HAP-1 (cell line): ENCODE results near the gene ZNF296.

Experiments used
- DNase-seq, 2 experiments: peaks; one replicate each; pipeline ENCODE4 v3.0.0-alpha.2; 2016 to 2020; ENCODE audit warnings: low spot score in 2 of 2
- H3K27me3 ChIP-seq: fragments of 250-450 bp; sonication (Bioruptor Pico); 2 replicates; pipeline ENCODE4 v1.5.1; 2020; ENCODE audit warnings: low read depth, mild to moderate bottlenecking, moderate library complexity
- H3K36me3 ChIP-seq: fragments of 250-450 bp; sonication (Bioruptor Pico); replicated peaks from 2 replicates; pipeline ENCODE4 v1.5.1; 2020; ENCODE audit warnings: mild to moderate bottlenecking
- H3K4me1 ChIP-seq: fragments of 250-450 bp; sonication (Bioruptor Pico); 2 replicates; pipeline ENCODE4 v1.5.1; 2020; ENCODE audit warnings: mild to moderate bottlenecking
- H3K4me3 ChIP-seq: fragments of 250-450 bp; sonication (Bioruptor Pico); 2 replicates; pipeline ENCODE4 v1.5.1; 2020; ENCODE audit warnings: mild to moderate bottlenecking, moderate library complexity
- H3K9me3 ChIP-seq: fragments of 250-450 bp; sonication (Bioruptor Pico); 2 replicates; pipeline ENCODE4 v1.5.1; 2020; ENCODE audit warnings: mild to moderate bottlenecking, moderate library complexity
- in situ Hi-C: fragments of 300-500 bp; cut with MboI; formaldehyde crosslinking; loops from 3 replicates; pipeline ENCODE4 v1.14.3; 2020; ENCODE audit warnings: low sequenced_read_pairs, inconsistent platforms, mixed read lengths

ZNF296 gene

DNA sequence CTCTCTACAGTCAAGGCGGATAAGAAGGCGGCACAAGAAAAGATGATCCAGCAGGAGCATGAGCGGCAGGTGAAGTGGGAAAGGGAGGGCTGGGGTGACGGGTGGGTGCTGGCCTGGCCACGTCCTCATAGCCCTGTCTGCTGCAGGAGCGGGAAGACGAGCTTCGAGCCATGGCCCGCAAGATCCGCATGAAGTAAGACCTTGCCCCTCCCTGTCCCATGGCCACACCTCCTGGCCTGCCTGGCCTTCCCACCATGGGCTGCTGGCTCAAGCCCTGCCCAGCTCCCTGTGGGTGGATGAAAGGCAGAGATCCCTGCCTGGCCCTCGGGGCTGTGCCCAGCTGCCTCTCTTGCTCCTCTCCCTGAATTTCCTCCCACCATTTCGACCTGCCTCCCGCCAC lies 7.2 kb downstream of the ZNF296 start:
- no peaks in the 10 kb centered on the region for H3K9me3 ChIP-seq
- DNase-seq = peak in 1 of 2 experiments; percentile 43
- peaks cover 57% of the 10 kb centered on the region for H3K36me3 ChIP-seq
- H3K4me3 ChIP-seq = no peak overlapping the region
- in situ Hi-C loops = no loop called here
- no peaks in the 10 kb centered on the region for H3K4me1 ChIP-seq
- no peaks in the 10 kb centered on the region for H3K27me3 ChIP-seq

DNA sequence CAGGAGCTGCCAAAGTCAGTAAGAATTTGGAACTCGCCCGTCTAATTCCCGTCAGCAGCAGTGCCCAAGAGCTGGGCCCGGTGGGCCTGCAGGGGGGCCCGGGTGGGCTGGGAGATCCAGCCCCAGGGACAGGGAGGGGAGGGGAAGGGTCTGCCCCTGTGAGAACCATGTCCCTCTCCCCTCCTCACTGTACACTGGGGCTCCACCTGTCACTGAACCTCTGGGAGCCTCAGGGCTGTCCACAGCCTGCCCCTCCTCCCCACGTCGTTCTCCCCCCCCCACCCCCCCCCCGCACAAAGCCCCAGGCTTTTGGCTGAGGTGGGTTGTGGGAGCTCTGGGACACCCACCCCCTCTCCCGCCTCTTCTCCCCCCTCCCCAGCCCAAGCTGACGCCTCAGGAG lies 8.2 kb downstream of the ZNF296 start:
- H3K4me1 ChIP-seq = no peaks in the 10 kb centered on the region
- H3K36me3 ChIP-seq = peaks cover 64% of the 10 kb centered on the region
- in situ Hi-C loops = no loop called here
- no peaks in the 10 kb centered on the region for H3K27me3 ChIP-seq
- no peak overlapping the region for H3K4me3 ChIP-seq
- no peak for DNase-seq
- H3K9me3 ChIP-seq = no peaks in the 10 kb centered on the region

GRCh38 chr19:45066921-45067661 lies 9.2 kb downstream of the ZNF296 start:
- Histone ChIP-seq H3K4me1 (no peaks in the 10 kb centered on the region), H3K4me3 (no peak overlapping the region), H3K36me3 (peaks cover 63% of the 10 kb centered on the region), H3K27me3 (no peaks in the 10 kb centered on the region), H3K9me3 (no peaks in the 10 kb centered on the region)
- no peak for DNase-seq
- in situ Hi-C loops = no loop called here

- in situ Hi-C loops = no loop called here
Measured at GRCh38 chr19:45063851-45064801, 12.2 kb downstream of the ZNF296 start.

GRCh38 chr19:45061965-45062364 lies 14.3 kb downstream of the ZNF296 start:
- Histone ChIP-seq H3K4me3 (no peak overlapping the region), H3K36me3 (peaks cover 74% of the 10 kb centered on the region), H3K27me3 (no peaks in the 10 kb centered on the region), H3K9me3 (no peaks in the 10 kb centered on the region), H3K4me1 (no peaks in the 10 kb centered on the region)
- in situ Hi-C loops = no loop called here
- DNase-seq = no peak

More at GRCh38 chr19:45063851-45064801, 12.2 kb downstream of the ZNF296 start:
- H3K4me3 ChIP-seq = no peak overlapping the region
- H3K36me3 ChIP-seq = peaks cover 64% of the 10 kb centered on the region
- no peaks in the 10 kb centered on the region for H3K4me1 ChIP-seq
- no peak for DNase-seq
- H3K27me3 ChIP-seq = no peaks in the 10 kb centered on the region
- no peaks in the 10 kb centered on the region for H3K9me3 ChIP-seq

DNA sequence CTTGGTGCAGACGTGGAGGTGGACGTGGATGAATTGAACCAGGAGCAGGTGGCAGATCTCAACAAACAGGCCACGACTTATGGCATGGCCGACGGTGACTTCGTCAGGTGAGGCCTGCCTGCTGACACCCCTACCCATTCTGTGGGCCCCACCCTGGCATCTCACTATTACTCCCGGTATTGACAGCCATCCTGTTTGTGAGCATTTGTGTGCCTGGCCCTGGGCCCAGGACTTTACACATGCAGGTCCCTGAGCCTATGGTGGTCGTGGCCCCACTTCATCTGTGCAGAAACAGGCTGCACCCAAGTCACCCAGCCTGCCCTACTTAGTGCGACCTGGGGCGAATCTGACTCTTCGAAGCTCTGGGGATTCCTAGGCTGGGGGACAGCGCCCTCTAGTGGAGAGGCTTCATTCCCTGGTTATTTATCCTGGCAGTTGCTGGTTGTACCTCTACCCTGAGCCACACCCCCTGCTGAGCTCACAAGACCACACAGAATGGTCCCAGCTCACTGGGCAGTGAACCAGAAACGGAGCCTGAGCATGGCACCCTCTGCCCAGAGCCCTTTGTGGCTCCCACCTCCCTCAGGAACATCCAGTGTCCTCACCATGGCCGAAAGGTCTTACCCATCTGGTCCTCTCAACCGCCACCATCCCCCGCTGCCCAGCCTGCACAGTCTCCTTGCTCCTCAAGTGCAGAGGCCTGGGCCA lies 16.9 kb downstream of the ZNF296 start:
- Histone ChIP-seq H3K4me3 (no peak overlapping the region), H3K36me3 (peaks cover 92% of the 10 kb centered on the region), H3K4me1 (no peaks in the 10 kb centered on the region), H3K9me3 (no peaks in the 10 kb centered on the region), H3K27me3 (no peaks in the 10 kb centered on the region)
- in situ Hi-C loops = no loop called here
- peak; percentile 55 to 91 for DNase-seq

DNA sequence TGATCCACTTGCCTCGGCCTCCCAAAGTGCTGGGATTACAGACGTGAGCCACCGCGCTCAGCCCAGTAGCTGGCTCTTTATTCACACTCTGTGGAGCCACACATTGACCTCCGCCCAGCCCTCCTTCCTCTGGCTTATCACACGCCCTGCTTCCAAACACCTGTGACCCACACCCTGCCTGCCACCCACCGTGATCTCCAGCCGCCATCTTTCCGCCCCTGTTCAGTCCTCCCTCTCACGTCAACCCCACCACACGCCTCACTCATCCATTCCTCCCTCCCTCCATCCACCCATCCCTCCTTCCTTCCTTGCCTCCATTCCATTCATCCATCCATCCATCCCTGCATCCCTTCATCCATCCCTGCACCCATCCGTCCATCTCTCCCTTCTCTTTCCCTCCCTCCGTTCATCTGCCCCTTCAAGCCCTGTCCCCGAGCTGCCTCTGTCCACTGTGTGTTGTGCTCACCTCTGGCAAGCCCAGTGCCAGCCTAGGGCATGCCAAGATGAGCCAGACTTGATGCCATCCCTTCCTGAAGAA lies 17.6 kb downstream of the ZNF296 start:
- no peaks in the 10 kb centered on the region for H3K4me1 ChIP-seq
- H3K27me3 ChIP-seq = no peaks in the 10 kb centered on the region
- peaks cover 92% of the 10 kb centered on the region for H3K36me3 ChIP-seq
- H3K9me3 ChIP-seq = no peaks in the 10 kb centered on the region
- no peak overlapping the region for H3K4me3 ChIP-seq
- DNase-seq = no peak
- in situ Hi-C loops = no loop called here

DNA sequence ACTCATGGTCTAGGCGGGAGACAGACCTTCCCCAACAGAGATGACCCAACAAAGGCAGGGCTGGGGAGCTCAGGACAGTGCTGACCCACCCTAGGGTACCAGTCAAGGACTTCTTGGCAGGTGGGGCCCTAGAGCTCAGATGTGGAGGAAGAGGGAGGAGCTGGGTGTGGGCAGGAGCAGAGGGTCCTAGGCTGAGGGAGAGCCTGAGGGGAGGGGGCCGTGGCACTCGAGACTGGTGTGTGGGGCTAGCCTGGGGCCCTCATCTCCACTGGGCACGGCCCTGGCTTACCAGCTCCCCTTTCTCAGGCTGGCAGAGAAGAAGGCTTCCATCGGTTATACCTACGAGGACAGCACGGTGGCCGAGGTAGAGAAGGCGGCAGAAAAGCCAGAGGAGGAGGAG lies 18.8 kb downstream of the ZNF296 start:
- in situ Hi-C loops = no loop called here
- Histone ChIP-seq H3K36me3 (peaks cover 96% of the 10 kb centered on the region), H3K9me3 (no peaks in the 10 kb centered on the region)

GRCh38 chr19:45056831-45057230 lies 19.4 kb downstream of the ZNF296 start:
- no peak for DNase-seq
- H3K9me3 ChIP-seq = no peaks in the 10 kb centered on the region
- no peaks in the 10 kb centered on the region for H3K4me1 ChIP-seq
- in situ Hi-C loops = no loop called here
- H3K27me3 ChIP-seq = no peaks in the 10 kb centered on the region
- H3K4me3 ChIP-seq = no peak overlapping the region
- peaks cover 97% of the 10 kb centered on the region for H3K36me3 ChIP-seq

More for the DNA sequence above, 18.8 kb downstream of the ZNF296 start:
- no peaks in the 10 kb centered on the region for H3K4me1 ChIP-seq
- no peaks in the 10 kb centered on the region for H3K27me3 ChIP-seq
- no peak for DNase-seq
- H3K4me3 ChIP-seq = no peak overlapping the region

DNA sequence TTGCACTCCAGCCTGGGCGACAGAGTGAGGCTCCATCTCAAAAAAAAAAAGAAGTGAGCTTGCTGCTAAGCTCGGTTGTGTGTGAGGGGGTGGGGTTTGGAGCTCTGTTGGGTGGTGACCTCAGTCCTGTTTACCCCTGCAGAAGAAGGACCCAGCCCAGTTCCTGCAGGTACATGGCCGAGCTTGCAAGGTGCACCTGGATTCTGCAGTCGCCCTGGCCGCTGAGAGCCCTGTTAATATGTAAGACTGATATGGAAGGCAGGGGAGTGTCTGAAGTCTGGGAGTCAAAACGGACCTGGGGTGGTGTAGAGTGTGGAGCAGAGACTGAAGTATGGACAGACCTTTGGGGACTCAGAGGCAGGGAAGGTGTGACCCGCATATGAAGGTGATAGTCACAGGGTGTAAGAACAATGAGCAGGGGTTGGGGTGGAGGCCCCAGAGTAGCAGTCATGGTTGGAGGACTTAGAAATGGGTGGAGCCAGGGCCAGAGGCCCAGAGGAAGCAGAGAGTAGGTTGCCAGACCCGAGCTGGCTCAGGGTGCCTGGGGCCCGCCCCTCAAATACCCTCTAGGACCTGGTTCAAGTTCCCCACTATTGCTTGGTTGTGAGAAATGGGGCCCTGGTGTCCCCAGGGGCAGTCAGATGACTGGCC lies 24.2 kb downstream of the ZNF296 start:
- H3K4me3 ChIP-seq = no peak overlapping the region
- DNase-seq = no peak
- H3K27me3 ChIP-seq = no peaks in the 10 kb centered on the region
- H3K9me3 ChIP-seq = no peaks in the 10 kb centered on the region
- no peaks in the 10 kb centered on the region for H3K4me1 ChIP-seq
- in situ Hi-C loops = no loop called here
- peaks cover 69% of the 10 kb centered on the region for H3K36me3 ChIP-seq

- Histone ChIP-seq H3K4me1 (no peaks in the 10 kb centered on the region), H3K36me3 (peaks cover 70% of the 10 kb centered on the region), H3K27me3 (no peaks in the 10 kb centered on the region), H3K9me3 (no peaks in the 10 kb centered on the region), H3K4me3 (no peak overlapping the region)
- in situ Hi-C loops = no loop called here
- no peak for DNase-seq
Measured at GRCh38 chr19:45050036-45050435, 26.2 kb downstream of the ZNF296 start.

- no peak for DNase-seq
- Histone ChIP-seq H3K9me3 (no peaks in the 10 kb centered on the region), H3K27me3 (no peaks in the 10 kb centered on the region), H3K4me1 (no peaks in the 10 kb centered on the region), H3K4me3 (no peak overlapping the region), H3K36me3 (peaks cover 70% of the 10 kb centered on the region)
- in situ Hi-C loops = no loop called here
Measured at GRCh38 chr19:45049073-45049736, 27.1 kb downstream of the ZNF296 start.
